ENCODE data around the gene GLIS1.

GLIS1 gene

GRCh38 chr1:53543778-53544695, 194.9 kb downstream of the GLIS1 start:
- no peak overlapping the region for H3K27ac ChIP-seq (ENCODE audit: insufficient read depth, low read depth, low read length, poor library complexity, severe bottlenecking)
- H3K4me3 ChIP-seq (ENCODE audit: insufficient read depth, low read depth, low read length), result no peak overlapping the region
- 89 to 93% methylated on average over 24 of the region's 24 CpGs for WGBS, 2 experiments
- H3K27me3 ChIP-seq (ENCODE audit: control insufficient read depth, insufficient read depth, low read length, poor library complexity, severe bottlenecking), result no peaks in the 10 kb centered on the region
- no peaks in the 10 kb centered on the region for H3K36me3 ChIP-seq (ENCODE audit: control insufficient read depth, insufficient read depth, low read length)
- H3K9me3 ChIP-seq (ENCODE audit: control insufficient read depth, low read length), result no peaks in the 10 kb centered on the region
- H3K4me1 ChIP-seq (ENCODE audit: control insufficient read depth, insufficient read depth, low read length), result no peaks in the 10 kb centered on the region

GRCh38 chr1:53543130-53543777, 195.7 kb downstream of the GLIS1 start:
- WGBS, 2 experiments, result 92 to 94% methylated on average over 14 of the region's 14 CpGs

DNA sequence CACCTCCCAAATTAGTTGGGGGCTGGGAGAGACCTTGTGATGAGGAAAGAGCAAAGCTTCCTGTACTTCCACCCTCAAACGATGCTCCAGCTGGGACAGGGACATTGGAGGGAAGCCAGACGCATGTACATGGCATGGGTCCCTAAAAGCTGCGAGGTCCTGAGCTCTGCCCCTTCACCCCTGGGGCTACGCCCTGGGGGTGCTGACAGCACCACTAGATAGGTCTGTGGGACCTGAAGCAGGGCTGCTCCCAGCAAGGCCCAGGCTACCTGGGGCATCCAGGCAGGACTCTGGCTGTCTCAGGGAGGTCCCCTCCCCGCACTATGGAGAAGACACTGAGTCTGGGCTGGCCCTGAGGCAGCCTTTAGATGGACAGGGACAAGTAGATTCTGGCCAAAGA, 196.4 kb downstream of the GLIS1 start:
- H3K4me3 ChIP-seq (ENCODE audit: insufficient read depth, low read depth, low read length), result no peak overlapping the region
- H3K9me3 ChIP-seq (ENCODE audit: control insufficient read depth, low read length), result no peaks in the 10 kb centered on the region
- H3K36me3 ChIP-seq (ENCODE audit: control insufficient read depth, insufficient read depth, low read length), result no peaks in the 10 kb centered on the region
- WGBS, 2 experiments, result 90% methylated on average over 5 of the region's 5 CpGs
- H3K27ac ChIP-seq (ENCODE audit: insufficient read depth, low read depth, low read length, poor library complexity, severe bottlenecking), result no peak overlapping the region
- H3K27me3 ChIP-seq (ENCODE audit: control insufficient read depth, insufficient read depth, low read length, poor library complexity, severe bottlenecking), result no peaks in the 10 kb centered on the region
- no peaks in the 10 kb centered on the region for H3K4me1 ChIP-seq (ENCODE audit: control insufficient read depth, insufficient read depth, low read length)

More at GRCh38 chr1:53543130-53543777, 195.7 kb downstream of the GLIS1 start:
- Histone ChIP-seq H3K4me3 (ENCODE audit: insufficient read depth, low read depth, low read length) (no peak overlapping the region), H3K36me3 (ENCODE audit: control insufficient read depth, insufficient read depth, low read length) (no peaks in the 10 kb centered on the region), H3K4me1 (ENCODE audit: control insufficient read depth, insufficient read depth, low read length) (no peaks in the 10 kb centered on the region), H3K27me3 (ENCODE audit: control insufficient read depth, insufficient read depth, low read length, poor library complexity, severe bottlenecking) (no peaks in the 10 kb centered on the region), H3K27ac (ENCODE audit: insufficient read depth, low read depth, low read length, poor library complexity, severe bottlenecking) (no peak overlapping the region), H3K9me3 (ENCODE audit: control insufficient read depth, low read length) (no peaks in the 10 kb centered on the region)

DNA sequence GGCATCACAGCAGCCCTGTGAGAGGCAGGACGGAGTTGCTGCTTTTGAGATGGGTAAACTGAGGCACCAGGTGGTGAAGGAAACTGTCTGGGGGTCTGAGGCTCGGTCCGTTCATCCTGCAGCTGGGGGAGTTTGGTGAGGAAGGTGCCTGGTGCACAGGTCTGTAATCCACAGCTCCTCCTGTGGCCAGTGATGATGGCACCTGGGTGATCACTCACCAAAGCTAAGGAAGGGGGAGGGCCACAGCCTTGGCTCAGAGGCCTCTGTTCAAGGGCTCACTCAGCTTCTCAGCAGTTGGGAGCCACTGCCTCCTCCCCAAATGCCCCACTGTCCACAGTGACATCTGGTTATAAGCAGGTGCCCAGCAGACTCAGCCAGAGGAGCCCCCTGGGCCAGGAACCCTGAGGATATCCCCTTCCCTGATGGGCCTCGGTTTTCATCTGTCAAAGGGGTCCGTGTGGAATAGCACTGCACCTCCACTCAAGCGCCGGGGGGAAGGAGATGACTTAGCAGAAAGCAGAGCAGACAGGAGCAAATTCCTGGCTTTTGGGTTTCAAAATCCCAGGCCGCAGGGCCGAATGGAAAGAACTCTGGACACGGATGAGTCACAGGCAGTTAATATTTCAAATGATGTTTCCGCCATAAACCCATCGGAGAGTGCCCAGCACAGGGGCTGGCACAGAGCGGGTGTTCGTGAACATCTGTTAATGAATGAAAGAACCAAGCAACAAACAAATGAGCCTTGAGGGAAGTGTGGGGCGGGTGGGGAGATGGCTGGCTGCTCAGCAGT, 197.0 kb downstream of the GLIS1 start:
- Histone ChIP-seq H3K36me3 (ENCODE audit: control insufficient read depth, insufficient read depth, low read length) (no peaks in the 10 kb centered on the region), H3K4me3 (ENCODE audit: insufficient read depth, low read depth, low read length) (no peak overlapping the region), H3K9me3 (ENCODE audit: control insufficient read depth, low read length) (no peaks in the 10 kb centered on the region), H3K4me1 (ENCODE audit: control insufficient read depth, insufficient read depth, low read length) (no peaks in the 10 kb centered on the region), H3K27ac (ENCODE audit: insufficient read depth, low read depth, low read length, poor library complexity, severe bottlenecking) (no peak overlapping the region), H3K27me3 (ENCODE audit: control insufficient read depth, insufficient read depth, low read length, poor library complexity, severe bottlenecking) (no peaks in the 10 kb centered on the region)
- WGBS, 2 experiments, result 92 to 93% methylated on average over 15 of the region's 15 CpGs

- no peaks in the 10 kb centered on the region for H3K4me1 ChIP-seq (ENCODE audit: control insufficient read depth, insufficient read depth, low read length)
- 87 to 100% methylated on average over 2 of the region's 2 CpGs for WGBS, 2 experiments
- H3K4me3 ChIP-seq (ENCODE audit: insufficient read depth, low read depth, low read length), result no peak overlapping the region
- no peaks in the 10 kb centered on the region for H3K27me3 ChIP-seq (ENCODE audit: control insufficient read depth, insufficient read depth, low read length, poor library complexity, severe bottlenecking)
- H3K9me3 ChIP-seq (ENCODE audit: control insufficient read depth, low read length), result no peaks in the 10 kb centered on the region
- no peaks in the 10 kb centered on the region for H3K36me3 ChIP-seq (ENCODE audit: control insufficient read depth, insufficient read depth, low read length)
- H3K27ac ChIP-seq (ENCODE audit: insufficient read depth, low read depth, low read length, poor library complexity, severe bottlenecking), result no peak overlapping the region
Measured at GRCh38 chr1:53541263-53541625, 197.7 kb downstream of the GLIS1 start.

DNA sequence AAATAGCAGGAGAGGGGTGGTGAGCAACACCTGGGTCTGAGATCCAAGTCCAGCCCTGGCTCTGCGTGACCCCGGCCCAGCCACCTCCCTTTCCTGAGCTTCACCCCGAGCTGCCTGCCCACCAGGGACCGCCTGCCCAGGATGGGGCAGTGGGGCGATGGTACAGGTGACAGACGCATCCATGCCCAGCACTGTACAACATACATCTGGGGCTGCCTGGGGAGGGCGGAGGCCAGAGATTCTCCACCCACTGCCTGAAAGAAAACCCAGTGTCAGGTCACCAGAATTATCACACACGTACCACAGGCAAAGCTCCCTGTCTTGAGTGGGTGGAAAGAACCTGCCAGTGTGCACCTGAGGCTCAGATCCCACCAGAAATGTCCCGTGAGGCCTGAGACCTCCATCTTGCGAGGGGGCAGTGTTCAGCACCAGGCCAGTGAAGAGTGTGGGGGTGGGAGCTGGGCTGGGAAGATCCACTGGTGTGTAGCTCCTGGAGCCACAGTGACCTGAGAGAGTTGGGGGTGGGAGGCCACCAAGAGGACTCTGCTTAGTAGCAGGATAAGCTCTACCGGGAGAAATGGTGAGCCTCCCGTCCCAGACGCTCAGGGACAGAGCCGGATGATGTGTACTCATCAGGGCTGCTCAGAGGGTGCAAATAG, 198.2 kb downstream of the GLIS1 start:
- H3K4me1 ChIP-seq (ENCODE audit: control insufficient read depth, insufficient read depth, low read length), result no peaks in the 10 kb centered on the region
- H3K9me3 ChIP-seq (ENCODE audit: control insufficient read depth, low read length), result no peaks in the 10 kb centered on the region
- no peak overlapping the region for H3K4me3 ChIP-seq (ENCODE audit: insufficient read depth, low read depth, low read length)
- WGBS, 2 experiments, result 95 to 96% methylated on average over 14 of the region's 14 CpGs
- H3K27me3 ChIP-seq (ENCODE audit: control insufficient read depth, insufficient read depth, low read length, poor library complexity, severe bottlenecking), result no peaks in the 10 kb centered on the region
- H3K36me3 ChIP-seq (ENCODE audit: control insufficient read depth, insufficient read depth, low read length), result no peaks in the 10 kb centered on the region
- H3K27ac ChIP-seq (ENCODE audit: insufficient read depth, low read depth, low read length, poor library complexity, severe bottlenecking), result no peak overlapping the region

DNA sequence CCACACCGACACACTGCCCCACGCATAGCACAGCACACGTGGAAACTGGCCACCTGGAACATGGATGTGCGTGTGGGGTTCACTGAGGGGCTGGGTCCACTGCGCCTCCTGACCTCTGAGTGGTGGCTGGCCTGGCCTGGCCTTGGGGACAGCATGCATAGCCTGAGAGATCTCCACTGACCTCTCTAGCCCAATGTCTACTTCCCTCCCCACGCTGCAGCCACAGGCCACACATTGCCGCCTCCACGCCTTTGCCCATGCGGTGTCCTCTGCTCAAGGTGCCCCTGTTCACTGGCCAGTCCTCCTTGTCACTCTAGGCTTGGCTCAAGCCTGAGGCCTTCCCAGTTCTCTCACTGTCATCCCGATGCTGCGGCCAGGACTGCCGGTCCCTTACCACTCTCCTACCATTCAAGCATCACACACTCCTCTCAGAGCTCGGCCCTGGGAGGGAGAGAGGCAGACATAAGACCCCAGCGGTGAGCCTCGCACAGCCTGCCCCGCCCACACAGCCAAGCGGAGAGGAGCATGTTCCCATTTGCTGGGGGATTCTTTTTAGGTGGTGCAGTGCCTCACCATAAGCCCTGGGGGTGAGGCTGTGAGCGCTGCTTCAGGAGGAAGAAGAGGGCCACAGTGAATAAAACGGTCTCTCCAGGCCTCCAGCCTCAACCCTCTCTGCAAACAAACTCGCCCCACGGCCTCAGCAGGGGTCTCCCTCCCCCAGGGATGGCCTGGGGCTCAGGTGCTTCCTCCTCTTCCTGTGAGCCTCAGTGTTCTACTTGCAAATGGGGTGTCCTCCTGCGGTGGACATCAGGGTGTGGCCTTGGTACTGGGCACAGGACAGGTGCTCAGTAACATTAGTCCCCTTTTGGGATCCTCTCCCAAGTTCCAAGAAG, 199.0 kb downstream of the GLIS1 start:
- Histone ChIP-seq H3K4me1 (ENCODE audit: control insufficient read depth, insufficient read depth, low read length) (no peaks in the 10 kb centered on the region), H3K4me3 (ENCODE audit: insufficient read depth, low read depth, low read length) (no peak overlapping the region), H3K9me3 (ENCODE audit: control insufficient read depth, low read length) (no peaks in the 10 kb centered on the region), H3K36me3 (ENCODE audit: control insufficient read depth, insufficient read depth, low read length) (no peaks in the 10 kb centered on the region), H3K27ac (ENCODE audit: insufficient read depth, low read depth, low read length, poor library complexity, severe bottlenecking) (no peak overlapping the region), H3K27me3 (ENCODE audit: control insufficient read depth, insufficient read depth, low read length, poor library complexity, severe bottlenecking) (no peaks in the 10 kb centered on the region)
- WGBS, 2 experiments, result 75 to 77% methylated on average over 22 of the region's 22 CpGs

DNA sequence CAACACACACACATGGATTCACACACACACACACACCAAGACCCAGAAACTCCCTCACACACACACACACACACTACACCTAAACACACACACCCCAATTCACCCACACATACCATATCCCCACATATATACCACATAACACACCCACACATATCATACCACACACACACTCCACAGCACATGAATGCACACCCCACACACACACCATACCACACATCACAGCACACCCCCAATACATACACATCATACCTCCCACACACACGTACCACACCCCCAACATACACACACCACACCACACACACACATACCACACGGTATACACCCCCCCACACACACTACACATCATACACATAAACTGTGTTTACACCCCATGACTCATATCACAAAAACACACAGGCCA, 199.7 kb downstream of the GLIS1 start:
- WGBS, 2 experiments, result 90 to 92% methylated on average over 2 of the region's 2 CpGs
- Histone ChIP-seq H3K4me3 (ENCODE audit: insufficient read depth, low read depth, low read length) (no peak overlapping the region), H3K4me1 (ENCODE audit: control insufficient read depth, insufficient read depth, low read length) (no peaks in the 10 kb centered on the region), H3K27me3 (ENCODE audit: control insufficient read depth, insufficient read depth, low read length, poor library complexity, severe bottlenecking) (no peaks in the 10 kb centered on the region), H3K27ac (ENCODE audit: insufficient read depth, low read depth, low read length, poor library complexity, severe bottlenecking) (no peak overlapping the region), H3K9me3 (ENCODE audit: control insufficient read depth, low read length) (no peaks in the 10 kb centered on the region), H3K36me3 (ENCODE audit: control insufficient read depth, insufficient read depth, low read length) (no peaks in the 10 kb centered on the region)

- Histone ChIP-seq H3K9me3 (ENCODE audit: control insufficient read depth, low read length) (no peaks in the 10 kb centered on the region), H3K27ac (ENCODE audit: insufficient read depth, low read depth, low read length, poor library complexity, severe bottlenecking) (no peak overlapping the region), H3K36me3 (ENCODE audit: control insufficient read depth, insufficient read depth, low read length) (no peaks in the 10 kb centered on the region), H3K4me3 (ENCODE audit: insufficient read depth, low read depth, low read length) (no peak overlapping the region), H3K27me3 (ENCODE audit: control insufficient read depth, insufficient read depth, low read length, poor library complexity, severe bottlenecking) (no peaks in the 10 kb centered on the region), H3K4me1 (ENCODE audit: control insufficient read depth, insufficient read depth, low read length) (no peaks in the 10 kb centered on the region)
- WGBS, 2 experiments, result 92 to 96% methylated on average over 6 of the region's 6 CpGs
Measured at GRCh38 chr1:53536606-53537005, 202.4 kb downstream of the GLIS1 start.
